ENCODE measurements around the gene GSK3A. TPM values are rescaled to one million over a fixed set of nuclear protein-coding genes. Genes with fewer than 3 reads are reported as not detected.

Gene GSK3A
- total RNA-seq, 1 donor from 2014 or later: 16.3 TPM

Other genes with a start within 250 kb of the GSK3A start
- 149 TPM for gene ATP1A3, start 248.4 kb downstream of the GSK3A start, total RNA-seq
- 13.9 TPM for gene GRIK5, start 172.4 kb downstream of the GSK3A start, total RNA-seq
- gene ZNF574, start 166.4 kb downstream of the GSK3A start, total RNA-seq: 13.5 TPM
- 2.9 TPM for gene POU2F2, start 110.2 kb downstream of the GSK3A start, total RNA-seq
- gene DEDD2, start 24.9 kb downstream of the GSK3A start, total RNA-seq: 20.0 TPM
- gene ZNF526, start 22.3 kb downstream of the GSK3A start, total RNA-seq: 4.1 TPM
- 7.7 TPM for gene ERF, start 12.5 kb upstream of the GSK3A start, total RNA-seq
- 15.5 TPM for gene CIC, start 26.6 kb upstream of the GSK3A start, total RNA-seq
- gene PRR19, start 59.5 kb upstream of the GSK3A start, total RNA-seq: 2.0 TPM
- gene PAFAH1B3, start 60.0 kb upstream of the GSK3A start, total RNA-seq: 242 TPM
- gene TMEM145, start 70.7 kb upstream of the GSK3A start, total RNA-seq: 35.1 TPM
- 35.9 TPM for gene MEGF8, start 83.0 kb upstream of the GSK3A start, total RNA-seq
- gene CNFN, start 147.7 kb upstream of the GSK3A start, total RNA-seq: not detected
- 10.2 TPM for gene LIPE, start 184.8 kb upstream of the GSK3A start, total RNA-seq
- gene CXCL17, start 200.3 kb upstream of the GSK3A start, total RNA-seq: not detected

Data from frontal cortex (tissue), 1 donor.